ENCODE data around the gene SMARCB1. TPM values are rescaled to one million over a fixed set of nuclear protein-coding genes. Genes with fewer than 3 reads are reported as not detected.

SMARCB1 gene
- total RNA-seq, 1 donor from 2014 or later: 22.1 TPM

GRCh38 chr22:23883658-23884057, 96.9 kb downstream of the SMARCB1 start:
- Histone ChIP-seq H3K27me3 (no peaks in the 10 kb centered on the region), H3K36me3 (peaks cover 4 to 6% of the 10 kb centered on the region in 2 donors), H3K4me1 (peaks cover 0 to 3% of the 10 kb centered on the region in 2 donors), H3K27ac (no peak overlapping the region), H3K4me3 (no peak overlapping the region), H3K9me3 (no peaks in the 10 kb centered on the region)
- TF ChIP-seq CTCF (IDR thresholded peaks at IDR 0.05): no peak
- intact Hi-C loops (cut with DNase I): no loop called here
- no peak for DNase-seq (ENCODE audit: low spot score in 2 of 2)

- Histone ChIP-seq H3K4me3 (no peak overlapping the region), H3K27me3 (no peaks in the 10 kb centered on the region), H3K4me1 (peaks cover 0 to 4% of the 10 kb centered on the region in 2 donors), H3K36me3 (peaks cover 4 to 6% of the 10 kb centered on the region in 2 donors), H3K27ac (no peak overlapping the region), H3K9me3 (no peaks in the 10 kb centered on the region)
- intact Hi-C loops (cut with DNase I): no loop called here
- DNase-seq (ENCODE audit: low spot score in 2 of 2): no peak
- TF ChIP-seq CTCF (IDR thresholded peaks at IDR 0.05): no peak
These were observed 97.4 kb downstream of the SMARCB1 start for GRCh38 chr22:23884140-23884539.

Other genes with a start within 250 kb of the SMARCB1 start
- gene IGLL1, start 206.7 kb upstream of the SMARCB1 start, total RNA-seq: not detected
- gene DRICH1, start 154.6 kb upstream of the SMARCB1 start, total RNA-seq: not detected
- gene RGL4, start 96.0 kb upstream of the SMARCB1 start, total RNA-seq: not detected
- gene ZNF70, start 35.9 kb upstream of the SMARCB1 start, total RNA-seq: 5.2 TPM
- not detected for gene VPREB3, start 32.5 kb upstream of the SMARCB1 start, total RNA-seq
- gene C22orf15, start 24.0 kb upstream of the SMARCB1 start, total RNA-seq: not detected
- 2.0 TPM for gene CHCHD10, start 19.0 kb upstream of the SMARCB1 start, total RNA-seq
- gene MMP11, start 14.1 kb upstream of the SMARCB1 start, total RNA-seq: 7.6 TPM
- gene DERL3, start 52.0 kb downstream of the SMARCB1 start, total RNA-seq: 7.5 TPM
- not detected for gene SLC2A11, start 70.9 kb downstream of the SMARCB1 start, total RNA-seq
- 527 TPM for gene MIF, start 107.4 kb downstream of the SMARCB1 start, total RNA-seq
- gene GSTT2B, start 174.2 kb downstream of the SMARCB1 start, total RNA-seq: not detected
- not detected for gene DDTL, start 179.9 kb downstream of the SMARCB1 start, total RNA-seq
- gene DDT, start 187.5 kb downstream of the SMARCB1 start, total RNA-seq: 275 TPM
- gene GSTT2, start 193.2 kb downstream of the SMARCB1 start, total RNA-seq: not detected
- gene GSTT4, start 218.5 kb downstream of the SMARCB1 start, total RNA-seq: not detected
- gene CABIN1, start 224.3 kb downstream of the SMARCB1 start, total RNA-seq: 113 TPM